ENCODE results near the gene ADSS1.

ADSS1 gene

DNA sequence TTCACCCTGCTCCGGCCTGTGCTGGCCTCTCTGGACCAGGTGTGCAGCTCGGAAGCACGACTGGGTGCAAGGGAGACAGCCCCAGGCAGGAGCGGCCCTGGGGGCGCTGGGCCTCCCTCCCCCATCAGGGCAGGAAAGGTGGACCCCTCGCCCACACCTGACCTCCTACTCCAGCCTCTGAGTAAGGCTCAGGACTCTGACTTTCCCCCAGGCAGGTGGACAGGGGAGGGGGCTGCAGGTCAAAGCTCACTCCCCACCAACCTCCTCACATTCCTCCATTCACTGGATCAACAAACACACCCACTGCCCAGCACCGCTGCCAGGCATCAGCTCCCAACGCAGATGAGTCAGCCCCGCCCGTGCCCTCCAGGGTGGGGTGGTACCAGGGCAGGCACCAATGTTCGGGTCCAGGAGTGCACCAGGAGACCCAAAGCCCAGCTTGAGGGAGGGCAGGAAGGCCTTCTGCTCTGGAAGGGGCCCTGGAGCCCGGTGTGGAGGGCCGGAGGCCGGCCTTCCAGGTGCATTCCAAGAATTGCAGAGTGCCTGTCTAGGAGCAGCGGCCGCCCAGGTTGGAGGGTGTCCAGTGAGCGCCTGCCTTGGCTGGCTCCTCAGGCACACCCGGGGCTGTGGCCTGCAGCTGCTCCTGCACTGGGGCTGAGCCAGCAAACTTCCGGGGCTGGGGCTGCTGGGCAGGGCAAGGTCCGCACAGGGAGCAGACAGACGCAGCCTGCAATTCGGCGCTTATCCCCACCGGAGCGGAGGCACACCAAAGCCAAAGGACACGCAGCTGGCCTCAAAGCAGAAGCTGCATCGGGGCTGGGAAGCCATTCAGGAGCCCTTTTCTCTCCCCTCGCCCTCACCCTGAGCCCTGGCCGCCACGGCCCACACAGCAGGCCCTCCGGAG, 36.2 kb upstream of the ADSS1 start:
- H3K4me3 ChIP-seq (replicated peaks in 1 of 2; ENCODE audit: low read depth in 2 of 2, low read length in 2 of 2), result peak overlapping the region in 1 of 2 donors; percentile 5
- TF ChIP-seq, protein P1, sequence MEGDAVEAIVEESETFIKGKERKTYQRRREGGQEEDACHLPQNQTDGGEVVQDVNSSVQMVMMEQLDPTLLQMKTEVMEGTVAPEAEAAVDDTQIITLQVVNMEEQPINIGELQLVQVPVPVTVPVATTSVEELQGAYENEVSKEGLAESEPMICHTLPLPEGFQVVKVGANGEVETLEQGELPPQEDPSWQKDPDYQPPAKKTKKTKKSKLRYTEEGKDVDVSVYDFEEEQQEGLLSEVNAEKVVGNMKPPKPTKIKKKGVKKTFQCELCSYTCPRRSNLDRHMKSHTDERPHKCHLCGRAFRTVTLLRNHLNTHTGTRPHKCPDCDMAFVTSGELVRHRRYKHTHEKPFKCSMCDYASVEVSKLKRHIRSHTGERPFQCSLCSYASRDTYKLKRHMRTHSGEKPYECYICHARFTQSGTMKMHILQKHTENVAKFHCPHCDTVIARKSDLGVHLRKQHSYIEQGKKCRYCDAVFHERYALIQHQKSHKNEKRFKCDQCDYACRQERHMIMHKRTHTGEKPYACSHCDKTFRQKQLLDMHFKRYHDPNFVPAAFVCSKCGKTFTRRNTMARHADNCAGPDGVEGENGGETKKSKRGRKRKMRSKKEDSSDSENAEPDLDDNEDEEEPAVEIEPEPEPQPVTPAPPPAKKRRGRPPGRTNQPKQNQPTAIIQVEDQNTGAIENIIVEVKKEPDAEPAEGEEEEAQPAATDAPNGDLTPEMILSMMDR (IDR thresholded peaks at IDR 0.05; ENCODE audit: low read depth, low read length), result no peak
- peak; percentile 66 to 82 for DNase-seq (ENCODE audit: low read depth in 2 of 2)

DNA sequence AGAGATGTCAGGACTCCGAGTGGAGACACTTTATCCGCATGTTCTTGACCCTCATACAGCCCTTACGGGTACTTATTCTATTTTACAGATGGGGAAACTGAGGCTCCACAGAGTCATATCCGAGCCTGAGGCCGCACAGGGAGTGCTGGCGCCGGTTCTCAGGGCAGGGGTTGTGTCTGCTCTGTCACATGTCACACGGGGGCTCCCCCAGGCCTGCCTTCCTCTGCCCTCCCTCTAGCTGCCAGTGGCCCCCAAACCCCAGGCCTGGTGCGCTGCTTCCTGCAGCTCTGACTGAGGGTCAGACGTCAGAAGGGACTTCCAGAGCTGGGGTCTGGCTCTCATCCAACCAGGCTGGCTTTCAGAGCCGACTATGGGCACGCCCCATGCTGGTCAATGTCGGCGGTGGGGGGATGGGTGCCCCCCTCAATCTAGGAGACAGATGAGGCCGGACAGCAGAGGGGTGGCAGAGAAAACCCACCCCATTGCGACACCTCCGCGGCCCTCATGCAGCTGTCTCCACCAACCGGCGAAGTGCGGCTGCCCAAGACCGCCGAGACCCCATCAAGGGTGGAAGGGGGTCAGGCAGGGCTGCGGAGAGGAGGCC, 35.4 kb upstream of the ADSS1 start:
- TF ChIP-seq, protein P1 (IDR thresholded peaks at IDR 0.05; ENCODE audit: low read depth, low read length), result no peak
- DNase-seq (ENCODE audit: low read depth in 2 of 2), result peak; percentile 65 to 72
- H3K4me3 ChIP-seq (replicated peaks in 1 of 2; ENCODE audit: low read depth in 2 of 2, low read length in 2 of 2), result peak overlapping the region; percentile 37 to 94

DNA sequence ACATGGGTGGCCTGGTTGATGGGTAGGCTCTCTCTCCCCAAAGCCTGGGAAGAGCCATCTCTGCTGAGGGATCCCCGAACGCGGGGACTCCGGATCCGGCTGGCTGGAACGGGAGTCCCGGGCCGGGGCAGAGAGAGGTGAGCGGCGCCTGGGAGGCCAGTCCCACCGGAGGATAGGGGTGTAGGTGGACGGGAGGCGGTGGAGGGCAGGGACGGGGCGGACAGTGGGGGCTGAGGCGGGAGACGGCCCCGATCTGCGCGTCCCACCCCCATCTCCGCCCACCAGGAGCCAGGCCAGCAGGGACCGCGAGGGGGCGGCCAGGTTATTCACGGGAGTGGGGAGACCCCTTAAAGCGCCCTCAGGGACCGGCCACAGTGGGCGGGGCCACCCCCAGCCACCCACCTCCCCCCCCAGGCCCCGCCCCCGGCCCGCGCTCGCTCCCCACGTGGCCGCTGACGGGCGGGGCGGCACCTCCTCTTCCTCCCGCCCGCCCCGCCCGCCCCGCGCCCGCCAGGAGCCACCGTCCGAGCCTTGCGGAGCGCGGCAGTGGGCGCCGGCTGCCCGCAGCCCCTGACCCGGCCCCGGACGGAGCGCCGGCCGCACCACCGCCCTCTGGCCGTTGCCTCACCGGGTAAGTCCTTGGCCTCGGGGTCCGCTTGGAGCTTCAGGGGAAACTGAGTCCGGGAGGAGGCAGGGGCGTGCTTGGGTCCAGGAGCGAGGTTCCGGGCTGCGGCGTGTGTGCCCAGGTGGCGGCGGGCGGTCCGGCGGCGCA, 34.7 kb upstream of the ADSS1 start, which contains the start of gene INF2:
TSS of gene INF2 (plus strand) at position 510 of the 772 bp plus-strand sequence. CDS start 11,748 bp downstream, outside the sequence.
- DNase-seq (ENCODE audit: low read depth in 2 of 2), result peak; percentile 51 to 64
- TF ChIP-seq, protein P1 (IDR thresholded peaks at IDR 0.05; ENCODE audit: low read depth, low read length), result no peak
- peak within 1 kb of the TSS; percentile 71 to 94 for H3K4me3 ChIP-seq (replicated peaks in 1 of 2; ENCODE audit: low read depth in 2 of 2, low read length in 2 of 2)

DNA sequence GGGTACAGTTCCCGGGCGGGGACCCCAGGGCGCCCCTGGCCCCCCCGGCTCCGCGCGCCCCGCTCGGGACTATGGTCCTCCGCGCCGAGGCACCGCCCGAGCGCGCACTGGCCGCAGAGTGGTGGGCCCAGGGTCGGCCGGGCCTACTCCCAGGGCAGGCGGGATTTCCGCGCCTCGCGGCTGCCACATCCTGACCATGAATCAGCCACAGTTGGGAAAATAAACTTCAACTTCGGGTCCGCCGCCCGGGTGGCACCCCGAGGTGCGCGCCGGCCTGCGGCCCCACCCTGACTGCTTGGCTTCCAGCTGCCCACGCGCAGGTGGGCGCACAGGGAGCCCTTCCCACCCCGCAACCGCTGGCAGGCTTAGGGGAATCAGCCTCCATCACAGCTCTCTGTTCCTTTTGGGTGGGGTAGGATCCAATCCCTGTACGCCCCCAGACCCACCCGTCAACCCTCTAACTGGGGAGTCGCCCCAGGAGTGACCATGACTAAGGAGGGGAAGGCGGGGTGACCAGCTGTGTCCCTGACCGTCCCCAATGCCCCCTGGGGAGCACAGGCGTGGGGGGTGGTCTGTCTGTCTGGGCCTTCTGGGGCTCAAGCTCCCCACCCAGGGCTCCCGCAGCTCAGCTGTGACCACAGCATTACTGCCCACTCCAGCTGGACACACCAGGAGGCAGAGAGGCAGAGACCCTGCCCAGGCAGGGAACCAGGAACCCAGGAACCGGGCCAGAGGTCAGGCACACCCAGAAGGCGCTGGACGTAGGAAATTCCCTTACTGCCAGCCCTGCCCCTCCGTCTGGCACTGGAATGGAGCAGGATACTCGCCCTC, 33.9 kb upstream of the ADSS1 start:
- TF ChIP-seq, protein P1 (IDR thresholded peaks at IDR 0.05; ENCODE audit: low read depth, low read length), result no peak
- peak overlapping the region; percentile 71 to 94 for H3K4me3 ChIP-seq (replicated peaks in 1 of 2; ENCODE audit: low read depth in 2 of 2, low read length in 2 of 2)
- DNase-seq (ENCODE audit: low read depth in 2 of 2), result peak in 1 of 2 donors; percentile 31

DNA sequence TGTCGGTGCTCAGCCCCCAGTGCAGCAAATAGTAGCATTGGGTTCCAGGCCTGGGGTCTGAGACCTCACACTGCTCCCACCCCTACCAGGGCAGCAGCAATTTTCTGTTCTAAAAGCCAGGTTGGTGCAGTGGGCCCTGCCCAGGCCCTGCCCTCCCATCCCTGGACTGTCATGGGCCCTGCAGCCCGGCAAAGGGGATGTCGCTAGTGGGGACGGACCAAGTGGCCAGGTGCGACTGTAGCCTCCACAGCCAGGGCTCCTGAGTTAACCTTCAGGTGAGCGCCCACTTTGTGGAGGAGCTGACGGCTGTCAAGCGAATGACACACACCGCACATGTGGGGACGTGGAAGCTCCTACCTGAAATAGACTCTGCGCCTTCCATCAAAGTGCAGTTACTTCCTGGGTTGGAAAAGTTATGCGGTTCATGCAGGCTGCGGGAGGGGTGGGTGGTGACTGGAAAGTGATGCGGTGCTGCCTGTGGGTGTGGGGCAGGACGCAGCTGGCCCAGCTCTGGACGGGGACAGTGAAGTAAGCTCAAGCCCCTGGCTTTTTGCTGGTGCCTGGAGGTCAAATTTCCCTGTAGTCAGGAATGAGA, 33.1 kb upstream of the ADSS1 start:
- TF ChIP-seq, protein P1 (IDR thresholded peaks at IDR 0.05; ENCODE audit: low read depth, low read length), result no peak
- no peak for DNase-seq (ENCODE audit: low read depth in 2 of 2)
- H3K4me3 ChIP-seq (replicated peaks in 1 of 2; ENCODE audit: low read depth in 2 of 2, low read length in 2 of 2), result peak overlapping the region; percentile 71 to 94
